Right cardiac atrium (tissue), 5 donors: ENCODE data around the gene PLCG2. TPM values are rescaled to one million over a fixed set of nuclear protein-coding genes. Genes with fewer than 3 reads are reported as not detected.

ENCODE experiments used
- ATAC-seq, 2 donors: fragments of 200-7000 bp; cut with Tn5 transposase; one replicate each; pipeline versions ENCODE4 v1.8.0 to v1.9.1; 2020; ENCODE audit warnings: moderate library complexity in 2 of 2, mild to moderate bottlenecking in 1 of 2
- DNase-seq, 3 donors: peaks; one replicate each; pipeline ENCODE4 v3.0.0-alpha.2; 2020
- H3K27ac ChIP-seq: one replicate; pipeline ENCODE4 v1.5.1; 2013; ENCODE audit warnings: mild to moderate bottlenecking, low read length, control low read depth, moderate library complexity
- H3K27me3 ChIP-seq: one replicate; pipeline ENCODE4 v1.6.1; 2013; ENCODE audit not compliant: control insufficient read depth, insufficient read depth
- H3K4me1 ChIP-seq: one replicate; pipeline ENCODE4 v1.6.1; 2013; ENCODE audit warnings: low read length; ENCODE audit not compliant: control insufficient read depth, insufficient read depth
- H3K4me3 ChIP-seq: one replicate; pipeline ENCODE4 v1.5.1; 2013; ENCODE audit warnings: low read length, control low read depth
- H3K9me3 ChIP-seq: one replicate; pipeline ENCODE4 v1.6.1; 2013; ENCODE audit warnings: low read length; ENCODE audit not compliant: control insufficient read depth
- WGBS: extraction: QIAGEN DNeasy Blood & Tissue Kit; methylation state at CpG from one replicate; pipeline ENCODE4 v1.1.7; 2013; 5-methylcytosine and 5-hydroxymethylcytosine counted together
- intact Hi-C, 4 donors: fragments of 100-400 bp; cut with DNase I; formaldehyde crosslinking; loops; one replicate each; pipeline versions ENCODE4 v1.11.0 to v1.14.0; 2022 to 2023
- polyA plus RNA-seq: library from polyadenylated mRNA; stranded (reverse); fragments of 200-250 nt; gene quantifications from one replicate; pipeline ENCODE4 v1.2.3, GENCODE V29; 2013
- total RNA-seq, 4 donors: library from RNA; stranded (reverse); fragmentation: NEBNext Ultra II Directional; extraction: Animal tissue kit (Norgen Biotek cat#: 25700); gene quantifications; one replicate each; pipeline ENCODE4 v1.2.1, GENCODE V29; 2021
- donor health status: healthy with polysubstance abuse.
- donor health status: DM: no; HTN: yes; CAD: no.
- donor health status: DM: no; HTN: no; CAD: no.
- donor health status: DM: no; HTN: yes; CAD: no; lungs with severe emphysema.
- donor health status: DM: yes; HTN: yes; CAD: no.

The PLCG2 gene
- total and polyA plus RNA-seq, 5 donors, result 4.3 to 18.3 (median 9.7) TPM

DNA sequence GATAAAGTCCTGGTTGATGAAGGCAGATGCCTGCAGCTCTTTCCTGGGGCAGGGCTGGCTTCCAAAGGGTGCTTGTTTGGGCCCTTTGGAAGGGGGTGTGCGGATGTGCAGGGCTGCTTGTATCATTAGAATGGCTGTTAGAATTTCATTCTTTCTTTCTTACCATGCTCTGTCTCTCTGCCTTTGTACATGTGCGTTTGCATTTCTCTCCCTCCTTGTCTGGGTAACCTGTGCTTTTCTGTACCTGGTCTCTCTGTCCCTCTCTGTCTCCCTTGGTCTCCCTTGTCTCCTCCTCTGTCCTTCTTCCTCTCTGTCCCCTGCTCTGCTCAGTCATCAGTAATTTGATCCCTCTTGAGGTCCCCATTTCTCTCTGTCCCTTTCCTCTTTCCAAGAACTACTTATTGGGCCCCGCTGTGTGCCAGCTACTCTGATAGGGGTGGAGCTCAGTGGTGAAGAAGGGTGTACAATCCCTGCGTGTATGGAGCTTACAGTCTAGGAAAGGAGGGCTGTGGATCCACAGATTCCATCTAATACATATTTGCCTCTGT lies 69.3 kb downstream of the PLCG2 start:
- Histone ChIP-seq H3K27me3 (no peaks in the 10 kb centered on the region), H3K4me3 (no peak overlapping the region), H3K9me3 (no peaks in the 10 kb centered on the region), H3K27ac (no peak overlapping the region), H3K4me1 (peaks cover 3% of the 10 kb centered on the region)
- intact Hi-C loops, result no loop called here
- DNase-seq (no peak), ATAC-seq (peak in 1 of 2 donors; percentile 54)
- WGBS, result 73% methylated on average over 4 of the region's 4 CpGs

DNA sequence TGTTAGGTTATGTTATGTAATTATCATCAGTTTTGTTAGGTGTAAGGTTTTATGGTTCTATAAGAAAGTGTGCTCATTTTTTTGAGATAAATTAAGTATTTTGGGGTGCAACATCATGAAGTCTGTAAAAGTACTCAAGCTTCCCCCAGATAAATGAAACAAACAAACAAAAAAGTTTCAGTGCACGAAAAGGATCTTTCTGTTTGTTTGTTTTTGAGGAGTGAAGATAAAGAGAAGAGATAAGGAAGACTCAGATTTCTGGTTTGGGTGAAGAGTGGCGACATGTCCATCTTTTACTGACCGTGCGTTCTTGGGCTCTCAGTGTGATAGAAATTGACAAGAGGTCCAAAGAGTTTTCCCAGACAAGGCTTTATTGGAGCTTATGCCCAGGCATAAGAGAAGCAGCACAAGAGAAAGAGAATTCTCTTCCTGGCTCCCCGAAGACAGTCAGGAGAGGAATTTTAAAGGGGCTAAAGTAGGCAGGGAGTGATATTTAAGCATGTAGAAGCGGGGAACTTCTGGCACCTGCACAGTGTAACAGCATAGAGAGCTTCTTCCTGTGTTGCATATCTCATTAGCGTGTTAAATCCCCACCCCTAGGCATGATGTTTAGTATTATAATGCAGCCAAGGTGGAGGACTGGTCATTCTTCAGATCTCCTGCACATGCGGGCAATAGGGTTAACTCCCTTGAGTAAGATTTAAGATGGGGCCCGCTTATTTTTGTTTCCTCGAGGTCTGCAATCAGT lies 71.3 kb downstream of the PLCG2 start:
- no peak overlapping the region for H3K27ac ChIP-seq
- H3K4me3 ChIP-seq, result no peak overlapping the region
- peaks cover 3% of the 10 kb centered on the region for H3K4me1 ChIP-seq
- no peak for ATAC-seq
- 68% methylated on average over 10 of the region's 10 CpGs for WGBS
- DNase-seq, result no peak
- H3K27me3 ChIP-seq, result no peaks in the 10 kb centered on the region
- intact Hi-C loops, result no loop called here
- no peaks in the 10 kb centered on the region for H3K9me3 ChIP-seq

DNA sequence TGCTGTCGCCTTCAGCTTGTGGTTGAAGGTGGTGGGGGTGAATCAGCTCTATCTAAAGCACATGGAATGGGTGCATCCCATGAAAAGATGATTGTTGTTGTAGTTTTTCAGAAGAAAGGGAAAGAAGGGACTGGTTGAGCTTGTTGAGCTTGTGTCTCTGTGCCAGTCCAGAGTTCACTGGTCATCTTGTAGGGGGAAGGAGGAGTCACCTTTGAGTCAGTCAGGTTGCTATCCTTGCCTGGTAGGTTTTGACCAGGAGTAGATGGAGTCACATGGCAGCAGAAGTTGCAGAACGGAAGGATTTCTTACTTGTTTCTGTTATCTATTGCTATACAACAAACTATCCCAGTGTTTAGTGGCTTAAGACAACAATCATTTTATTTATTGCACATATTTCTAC lies 73.3 kb downstream of the PLCG2 start:
- DNase-seq (no peak), ATAC-seq (no peak)
- 81% methylated on average over 2 of the region's 2 CpGs for WGBS
- Histone ChIP-seq H3K27me3 (no peaks in the 10 kb centered on the region), H3K4me1 (peaks cover 3% of the 10 kb centered on the region), H3K9me3 (no peaks in the 10 kb centered on the region), H3K27ac (no peak overlapping the region), H3K4me3 (no peak overlapping the region)
- intact Hi-C loops, result no loop called here

DNA sequence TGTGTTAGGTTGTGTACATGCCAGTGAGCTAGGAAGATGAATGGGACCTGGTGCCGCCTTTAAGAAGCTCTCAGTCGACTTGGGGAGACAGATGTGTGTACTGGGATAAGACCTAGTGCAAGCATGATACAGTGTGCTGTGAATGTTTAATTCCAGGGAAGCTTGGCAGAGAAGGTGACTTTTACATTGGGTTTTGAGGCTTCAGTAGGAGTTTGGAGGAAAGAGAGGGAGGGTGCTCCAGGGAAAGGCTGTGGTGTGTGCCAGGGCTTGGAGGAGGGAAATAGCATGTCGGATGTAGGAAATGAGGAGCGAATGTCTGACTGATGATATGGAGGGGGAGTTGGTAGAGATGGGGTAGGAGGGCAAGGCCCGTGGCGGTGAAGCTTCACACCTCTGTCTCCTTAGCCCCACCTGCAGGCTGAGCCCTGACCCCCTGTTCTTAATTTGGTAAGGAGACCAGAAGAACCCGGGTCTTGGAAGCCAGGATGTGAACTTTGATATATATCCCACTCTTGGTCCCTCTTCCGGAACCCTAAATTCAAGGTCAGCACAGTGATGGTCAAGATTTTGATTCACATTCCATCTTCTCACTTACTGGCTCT lies 76.6 kb downstream of the PLCG2 start:
- no peaks in the 10 kb centered on the region for H3K27me3 ChIP-seq
- H3K27ac ChIP-seq, result no peak overlapping the region
- no peak overlapping the region for H3K4me3 ChIP-seq
- no peaks in the 10 kb centered on the region for H3K9me3 ChIP-seq
- ATAC-seq (no peak), DNase-seq (no peak)
- WGBS, result 74% methylated on average over 8 of the region's 8 CpGs
- intact Hi-C loops, result no loop called here
- no peaks in the 10 kb centered on the region for H3K4me1 ChIP-seq

DNA sequence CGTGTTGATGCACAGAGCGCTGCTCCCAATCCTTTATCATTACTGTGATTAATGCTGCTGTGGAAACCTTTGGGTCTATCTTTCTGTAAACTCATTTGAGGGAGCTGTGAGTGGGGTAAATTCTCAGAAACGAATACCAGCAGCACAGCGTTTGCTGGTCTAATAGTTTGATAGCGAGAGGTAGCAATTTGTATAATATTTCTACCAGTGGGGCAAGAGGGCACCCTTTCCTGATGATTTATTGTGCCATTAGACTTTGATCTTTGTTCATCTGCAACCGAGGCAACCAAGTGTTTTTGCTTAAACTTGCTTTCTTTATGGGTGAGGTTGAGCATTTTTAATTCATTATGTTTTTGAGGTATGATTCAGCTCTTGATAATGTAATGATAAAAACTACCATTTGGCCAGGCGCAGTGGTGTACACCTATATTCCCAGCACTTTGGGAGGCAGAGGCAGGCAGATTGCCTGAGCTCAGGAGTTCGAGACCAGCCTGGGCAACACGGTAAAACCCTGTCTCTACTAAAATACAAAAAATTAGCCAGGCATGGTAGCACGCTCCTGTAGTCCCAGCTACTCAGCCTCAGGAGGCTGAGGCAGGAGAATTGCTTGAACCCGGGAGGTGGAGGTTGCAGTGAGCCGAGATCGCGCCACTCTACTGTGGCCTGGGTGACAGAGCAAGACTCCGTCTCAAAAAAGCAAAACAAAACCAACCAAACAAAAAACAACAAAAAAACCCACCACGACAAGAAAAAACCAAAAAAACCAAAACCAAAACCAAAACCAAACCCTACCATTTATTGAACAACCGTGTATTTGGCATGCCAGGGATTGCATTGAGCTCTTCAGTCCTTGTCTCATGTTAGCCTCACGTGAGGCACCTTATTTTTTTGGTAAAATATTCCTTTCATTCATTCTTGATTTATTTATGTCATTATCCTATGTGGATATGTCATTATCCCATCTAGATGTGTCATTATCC lies 81.5 kb downstream of the PLCG2 start:
- DNase-seq (no peak), ATAC-seq (no peak)
- no peaks in the 10 kb centered on the region for H3K4me1 ChIP-seq
- 90% methylated on average over 18 of the region's 18 CpGs for WGBS
- no peak overlapping the region for H3K27ac ChIP-seq
- intact Hi-C loops, result loop anchor here in 1 of 4 donors (10.0 kb wide), 1 partner anchor 76 kb away; no protein-coding TSS in a partner anchor
- H3K27me3 ChIP-seq, result no peaks in the 10 kb centered on the region
- H3K9me3 ChIP-seq, result no peaks in the 10 kb centered on the region
- no peak overlapping the region for H3K4me3 ChIP-seq

DNA sequence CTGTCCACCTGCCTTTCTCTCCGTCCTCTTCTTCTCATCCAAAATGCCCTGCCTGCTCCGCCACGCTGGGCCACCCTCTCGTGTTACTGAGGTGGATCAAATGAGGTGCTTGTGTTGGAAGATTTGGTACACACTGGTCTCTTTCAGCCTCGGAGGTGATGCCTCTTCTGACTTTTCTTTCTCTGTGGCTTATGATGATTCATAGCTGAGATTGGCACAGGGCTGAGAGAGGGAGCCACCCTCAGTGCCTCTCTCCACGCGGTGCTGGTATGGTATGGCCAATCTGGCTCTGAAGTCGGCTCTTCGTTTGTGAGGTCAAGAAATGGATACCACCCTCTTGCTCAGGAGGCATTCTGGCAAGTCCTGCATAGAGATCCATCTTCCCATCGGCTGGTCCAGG lies 82.4 kb downstream of the PLCG2 start:
- ATAC-seq, result peak; percentile 43 to 77
- Histone ChIP-seq H3K9me3 (no peaks in the 10 kb centered on the region), H3K27me3 (no peaks in the 10 kb centered on the region), H3K4me3 (no peak overlapping the region), H3K27ac (no peak overlapping the region), H3K4me1 (no peaks in the 10 kb centered on the region)
- 77% methylated on average over 10 of the region's 10 CpGs for WGBS
- no peak for DNase-seq
- intact Hi-C loops, result loop anchor here in 1 of 4 donors (10.0 kb wide), 1 partner anchor 77 kb away; no protein-coding TSS in a partner anchor

DNA sequence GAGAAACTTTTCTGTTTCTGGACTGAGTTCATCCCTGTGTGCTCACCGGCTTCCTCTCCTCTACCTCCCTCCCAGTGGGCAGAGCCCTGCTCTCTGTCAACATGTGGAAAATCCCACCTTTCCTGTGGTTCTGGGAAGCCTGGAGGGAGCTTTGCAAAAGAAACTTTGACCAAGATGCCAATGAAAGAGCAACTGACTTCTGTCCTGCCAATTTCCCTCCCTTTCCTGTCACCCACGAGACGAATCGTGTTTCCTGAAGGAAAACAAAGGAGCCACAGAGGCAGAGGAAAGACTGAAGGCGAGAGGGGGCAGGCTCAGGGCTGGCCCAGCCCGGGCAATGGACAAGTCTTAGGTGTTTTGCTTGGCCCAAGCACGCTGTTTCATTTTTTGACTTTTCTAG lies 82.8 kb downstream of the PLCG2 start:
- peak in 2 of 3 donors; percentile 27 to 63 for DNase-seq
- intact Hi-C loops, result loop anchor here in 1 of 4 donors (10.0 kb wide), 1 partner anchor 77 kb away; no protein-coding TSS in a partner anchor

DNA sequence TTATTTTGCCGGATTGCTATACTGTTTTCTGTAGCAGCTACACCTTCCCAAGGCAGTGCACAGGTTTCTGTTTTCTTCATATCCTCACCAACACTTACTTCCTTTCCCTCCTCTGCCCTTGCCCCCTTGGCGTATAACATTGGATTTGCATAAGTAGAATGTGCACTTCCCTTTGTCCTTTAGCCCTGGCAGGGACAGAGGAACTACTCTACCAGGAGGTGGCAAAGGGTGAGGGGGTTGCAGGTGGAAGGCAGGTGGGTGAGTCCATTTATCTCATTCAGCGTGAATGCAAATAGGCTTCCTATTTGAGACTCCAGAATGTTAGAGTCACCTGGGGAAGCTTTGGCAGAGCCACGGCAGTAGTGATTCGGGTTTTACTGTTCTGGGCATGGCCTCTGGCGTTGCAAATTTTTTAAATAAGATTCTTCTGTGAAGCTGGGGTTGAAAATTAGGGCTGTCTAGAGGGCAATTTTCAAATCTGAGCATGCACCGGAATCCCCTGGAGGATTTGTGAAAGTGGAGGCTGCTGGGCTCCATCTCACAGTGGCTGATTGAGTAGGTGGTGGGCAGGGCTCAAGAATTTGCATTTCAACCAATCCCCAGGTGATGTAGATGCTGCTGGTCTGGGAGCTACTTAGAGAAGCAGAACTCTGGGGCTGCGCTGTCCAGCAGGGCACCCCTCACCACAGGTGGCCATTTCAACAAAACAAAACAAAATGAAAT lies 84.7 kb downstream of the PLCG2 start:
- no peaks in the 10 kb centered on the region for H3K27me3 ChIP-seq
- H3K4me1 ChIP-seq, result no peaks in the 10 kb centered on the region
- no peak overlapping the region for H3K27ac ChIP-seq
- intact Hi-C loops, result loop anchor here in 1 of 4 donors (10.0 kb wide), 1 partner anchor 79 kb away; no protein-coding TSS in a partner anchor
- no peak overlapping the region for H3K4me3 ChIP-seq
- WGBS, result 78% methylated on average over 8 of the region's 8 CpGs
- ATAC-seq (no peak), DNase-seq (peak in 1 of 3 donors; percentile 14)
- no peaks in the 10 kb centered on the region for H3K9me3 ChIP-seq

More for the DNA sequence above, 82.8 kb downstream of the PLCG2 start:
- WGBS, result 49% methylated on average over 7 of the region's 7 CpGs
- no peaks in the 10 kb centered on the region for H3K9me3 ChIP-seq
- peak; percentile 76 to 91 for ATAC-seq
- H3K4me1 ChIP-seq, result no peaks in the 10 kb centered on the region
- no peaks in the 10 kb centered on the region for H3K27me3 ChIP-seq
- H3K27ac ChIP-seq, result peak overlapping the region; percentile 48
- no peak overlapping the region for H3K4me3 ChIP-seq

DNA sequence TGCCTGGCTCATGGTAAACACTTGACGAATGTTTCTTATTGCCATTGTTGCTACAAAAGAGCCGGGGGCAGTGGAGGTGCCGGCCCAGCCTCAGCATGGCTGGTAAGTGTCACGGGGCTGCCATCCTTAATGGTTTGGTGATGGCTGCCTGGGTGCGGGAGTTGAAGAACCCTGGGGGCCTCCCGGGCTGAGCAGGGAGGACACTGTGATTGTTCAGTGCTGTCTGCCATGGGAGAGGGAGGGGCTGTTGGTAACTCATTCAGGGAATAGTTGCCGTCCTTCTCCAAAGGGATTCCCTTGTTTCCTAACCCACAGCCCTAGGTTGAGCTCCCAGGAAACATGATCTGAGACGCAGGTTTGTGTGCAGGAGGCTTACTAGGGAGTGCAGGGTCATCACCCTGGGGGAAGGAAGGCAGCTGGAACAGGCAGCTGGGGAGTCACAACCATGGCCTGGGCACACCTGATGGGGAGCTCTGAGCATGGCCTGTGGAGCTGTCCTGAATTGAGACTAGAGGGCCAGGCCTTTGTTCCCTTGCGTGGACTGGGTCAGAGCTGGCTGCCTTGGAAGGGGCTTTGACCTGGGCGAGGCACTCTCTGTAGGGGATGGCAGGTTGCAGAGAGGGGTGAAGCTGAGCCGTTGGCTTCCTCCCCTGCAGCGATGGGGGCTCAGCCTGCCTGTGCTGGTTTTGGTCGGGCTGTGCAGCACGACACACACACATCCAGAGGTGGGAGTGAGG lies 85.7 kb downstream of the PLCG2 start:
- intact Hi-C loops, result loop anchor here in 1 of 4 donors (10.0 kb wide), 1 partner anchor 80 kb away; no protein-coding TSS in a partner anchor
- H3K4me1 ChIP-seq, result no peaks in the 10 kb centered on the region
- H3K27me3 ChIP-seq, result no peaks in the 10 kb centered on the region
- H3K4me3 ChIP-seq, result no peak overlapping the region
- no peak for ATAC-seq
- peak in 1 of 3 donors; percentile 38 for DNase-seq
- 63% methylated on average over 14 of the region's 14 CpGs for WGBS
- no peak overlapping the region for H3K27ac ChIP-seq
- H3K9me3 ChIP-seq, result no peaks in the 10 kb centered on the region
